ENCODE measurements around the gene PKHD1.

PKHD1 gene

GRCh38 chr6:52133324-52133723, 45.9 kb upstream of the PKHD1 start:
- TF ChIP-seq SNAI2 (CRISPR knock-in tag; IDR thresholded peaks at IDR 0.05) (no peak), TSHZ2 (CRISPR knock-in tag; IDR thresholded peaks at IDR 0.05) (no peak), ARNTL (CRISPR knock-in tag; IDR thresholded peaks at IDR 0.05; ENCODE audit: borderline replicate concordance, low read depth) (no peak), ZNF565 (CRISPR knock-in tag; conservative IDR thresholded peaks at IDR 0.05; ENCODE audit: low read depth) (no peak), ZFP3 (CRISPR knock-in tag; IDR thresholded peaks at IDR 0.05) (no peak), ZNF70 (CRISPR knock-in tag; IDR thresholded peaks at IDR 0.05) (no peak), ZFP30 (CRISPR knock-in tag; IDR thresholded peaks at IDR 0.05) (no peak), TOX (CRISPR knock-in tag; IDR thresholded peaks at IDR 0.05; ENCODE audit: borderline replicate concordance) (no peak), ESRRG (CRISPR knock-in tag; IDR thresholded peaks at IDR 0.05) (no peak), OSR1 (CRISPR knock-in tag; IDR thresholded peaks at IDR 0.05) (no peak), CSDC2 (CRISPR knock-in tag; IDR thresholded peaks at IDR 0.05) (no peak), CREB5 (CRISPR knock-in tag; IDR thresholded peaks at IDR 0.05; ENCODE audit: low read depth) (no peak), CSRNP3 (CRISPR knock-in tag; IDR thresholded peaks at IDR 0.05) (no peak), ZNF8 (CRISPR knock-in tag; IDR thresholded peaks at IDR 0.05) (no peak), RARB (CRISPR knock-in tag; IDR thresholded peaks at IDR 0.05) (no peak), PPARA (CRISPR knock-in tag; IDR thresholded peaks at IDR 0.05; ENCODE audit: borderline replicate concordance) (no peak), GLIS3 (CRISPR knock-in tag; IDR thresholded peaks at IDR 0.05) (no peak)
- no peak for ATAC-seq

GRCh38 chr6:52132292-52132691, 44.9 kb upstream of the PKHD1 start:
- TF ChIP-seq ARNTL (CRISPR knock-in tag; IDR thresholded peaks at IDR 0.05; ENCODE audit: borderline replicate concordance, low read depth) (no peak), BACH2 (CRISPR knock-in tag; IDR thresholded peaks at IDR 0.05; ENCODE audit: borderline replicate concordance) (no peak), PATZ1 (CRISPR knock-in tag; IDR thresholded peaks at IDR 0.05; ENCODE audit: borderline replicate concordance) (no peak), TOX (CRISPR knock-in tag; IDR thresholded peaks at IDR 0.05; ENCODE audit: borderline replicate concordance) (no peak), ZFP30 (CRISPR knock-in tag; IDR thresholded peaks at IDR 0.05) (no peak), ZFP3 (CRISPR knock-in tag; IDR thresholded peaks at IDR 0.05) (no peak), OSR1 (CRISPR knock-in tag; IDR thresholded peaks at IDR 0.05) (no peak), ZNF565 (CRISPR knock-in tag; conservative IDR thresholded peaks at IDR 0.05; ENCODE audit: low read depth) (no peak), ZNF70 (CRISPR knock-in tag; IDR thresholded peaks at IDR 0.05) (no peak), GLIS3 (CRISPR knock-in tag; IDR thresholded peaks at IDR 0.05) (no peak), RARB (CRISPR knock-in tag; IDR thresholded peaks at IDR 0.05) (no peak), TSHZ2 (CRISPR knock-in tag; IDR thresholded peaks at IDR 0.05) (no peak), CSRNP3 (CRISPR knock-in tag; IDR thresholded peaks at IDR 0.05) (no peak), ZNF8 (CRISPR knock-in tag; IDR thresholded peaks at IDR 0.05) (no peak), CSDC2 (CRISPR knock-in tag; IDR thresholded peaks at IDR 0.05) (no peak), PPARA (CRISPR knock-in tag; IDR thresholded peaks at IDR 0.05; ENCODE audit: borderline replicate concordance) (no peak), SNAI2 (CRISPR knock-in tag; IDR thresholded peaks at IDR 0.05) (no peak), ESRRG (CRISPR knock-in tag; IDR thresholded peaks at IDR 0.05) (no peak), POU6F1 (CRISPR knock-in tag; IDR thresholded peaks at IDR 0.05; ENCODE audit: borderline replicate concordance, low read depth) (no peak), ZC3H10 (CRISPR knock-in tag; IDR thresholded peaks at IDR 0.05) (no peak)
- no peak for ATAC-seq
